Lung (tissue), 12 donors: ENCODE measurements around the gene CDH4. TPM values are rescaled to one million over a fixed set of nuclear protein-coding genes. Genes with fewer than 3 reads are reported as not detected.

ENCODE experiments used
- ATAC-seq: fragments of 200-7000 bp; cut with Tn5 transposase; one replicate; pipeline ENCODE4 v1.9.1; 2020; ENCODE audit warnings: moderate number of reproducible peaks; ENCODE audit not compliant: insufficient read depth, low FRiP score
- DNase-seq, 3 donors: peaks; one replicate each; pipeline ENCODE4 v3.0.0-alpha.2; 2013 to 2017
- H3K27ac ChIP-seq, 2 donors: one replicate each; pipeline ENCODE4 v1.5.1; 2013; ENCODE audit warnings: mild to moderate bottlenecking in 2 of 2, moderate library complexity in 2 of 2, control low read depth in 1 of 2, inconsistent platforms in 1 of 2, low read depth in 1 of 2, low read length in 1 of 2
- H3K27me3 ChIP-seq, 3 donors: one replicate each; pipeline ENCODE4 v1.5.1; 2013; ENCODE audit warnings: low read length in 2 of 3; ENCODE audit not compliant: control insufficient read depth in 3 of 3, insufficient read depth in 3 of 3
- H3K36me3 ChIP-seq, 4 donors: one replicate each; pipeline ENCODE4 v1.5.1; 2013; ENCODE audit warnings: low read length in 4 of 4, mild to moderate bottlenecking in 1 of 4, moderate library complexity in 1 of 4; ENCODE audit not compliant: control insufficient read depth in 4 of 4, insufficient read depth in 4 of 4
- H3K4me1 ChIP-seq, 5 donors: one replicate each; pipeline ENCODE4 v1.5.1; 2013; ENCODE audit warnings: low read length in 5 of 5, mild to moderate bottlenecking in 2 of 5, moderate library complexity in 1 of 5; ENCODE audit not compliant: control insufficient read depth in 5 of 5, insufficient read depth in 5 of 5
- H3K4me3 ChIP-seq: one replicate; pipeline ENCODE4 v1.5.1; 2013; ENCODE audit warnings: mild to moderate bottlenecking, control low read depth, moderate library complexity
- H3K9ac ChIP-seq, 2 donors: one replicate each; pipeline ENCODE4 v1.5.1; 2013; ENCODE audit warnings: low read length in 2 of 2, control low read depth in 1 of 2; ENCODE audit not compliant: insufficient read depth in 1 of 2
- H3K9me3 ChIP-seq, 4 donors: one replicate each; pipeline ENCODE4 v1.5.1; 2013; ENCODE audit warnings: low read length in 3 of 4, mild to moderate bottlenecking in 1 of 4, moderate library complexity in 1 of 4; ENCODE audit not compliant: control insufficient read depth in 4 of 4, insufficient read depth in 3 of 4
- WGBS, 2 donors: extraction: QIAGEN DNeasy Blood & Tissue Kit; methylation state at CpG; one replicate each; pipeline ENCODE4 v1.1.7; 2013; 5-methylcytosine and 5-hydroxymethylcytosine counted together
- polyA plus RNA-seq, 2 donors: library from polyadenylated mRNA; stranded (reverse); fragments of 200-250 nt; gene quantifications; one replicate each; pipeline ENCODE4 v1.2.1, GENCODE V29; 2013
- total RNA-seq, 2 donors: library from RNA; depleted of rRNA in 1 of 2; stranded (reverse); fragments of >200 nt in 1 of 2; gene quantifications; one replicate each; pipeline ENCODE4 v1.2.1, GENCODE V29; 2014 to 2021
- TF ChIP-seq, protein P1 (sequence below): IDR thresholded peaks from 2 replicates; pipeline ENCODE4 v1.5.1; 2012; ENCODE audit warnings: mild to moderate bottlenecking; ENCODE audit errors: control extremely low read depth, extremely low read depth
- donor health status: control.
- donor health status: control.
- donor health status: Bipolar disorder and iron deficiency.
- donor health status: healthy.
- donor health status: DM: yes; HTN: yes; CAD: no.

CDH4 gene
- total and polyA plus RNA-seq, 4 donors = 0.10 to 2.1 (median 0.34) TPM

DNA sequence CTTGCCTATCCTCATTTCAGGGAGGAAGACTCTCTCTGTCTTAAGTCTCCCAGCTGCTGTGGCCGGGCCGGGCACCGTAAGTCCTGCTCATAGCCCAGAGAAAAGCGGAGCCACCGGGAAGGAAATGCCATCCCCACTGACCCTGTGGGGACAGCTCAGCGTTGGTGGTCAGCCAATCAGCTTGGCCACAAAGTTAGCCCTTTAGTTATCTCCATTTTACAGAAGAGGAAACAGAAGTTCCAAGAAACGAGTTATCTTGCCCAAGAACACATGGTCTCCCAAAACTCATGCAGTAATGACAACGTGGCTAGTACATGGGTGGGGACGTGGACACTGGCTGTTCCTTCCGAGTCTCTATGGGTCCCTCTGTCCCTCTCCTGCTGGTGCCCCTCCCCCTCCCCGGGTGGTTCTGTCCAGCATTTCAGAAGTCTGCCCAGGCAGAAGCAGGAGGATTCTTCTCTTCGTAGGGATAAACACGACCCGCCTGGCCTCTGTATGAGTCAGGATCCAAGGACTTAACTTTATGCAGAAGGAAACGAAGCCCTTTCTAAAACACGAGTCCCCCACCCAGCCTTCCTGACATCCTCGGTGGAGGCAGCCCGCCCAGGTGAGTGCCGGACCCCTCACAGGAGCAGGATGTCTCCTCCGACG, 273.8 kb downstream of the CDH4 start:
- no peak for DNase-seq
- 45 to 65% methylated on average over 21 of the region's 21 CpGs for WGBS, 2 donors

DNA sequence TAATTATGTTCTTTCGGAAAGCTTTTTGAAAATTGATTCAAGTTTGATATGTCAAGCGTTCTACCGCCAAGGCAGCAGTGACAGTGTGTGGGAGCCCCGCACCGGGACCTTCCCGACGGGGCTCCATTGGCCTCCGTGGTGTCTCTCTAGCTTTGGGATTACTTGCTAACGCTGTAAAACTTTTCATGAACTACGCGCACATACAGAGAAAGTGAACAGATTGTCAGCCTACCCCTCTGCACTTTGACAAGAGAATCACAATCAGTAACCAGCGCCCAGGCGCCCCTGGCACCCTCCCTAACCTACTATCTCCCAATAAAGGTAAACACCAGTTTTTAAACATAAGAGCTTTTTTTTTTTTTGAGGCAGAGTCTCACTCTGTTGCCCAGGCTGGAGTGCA, 274.8 kb downstream of the CDH4 start:
- TF ChIP-seq, protein P1, sequence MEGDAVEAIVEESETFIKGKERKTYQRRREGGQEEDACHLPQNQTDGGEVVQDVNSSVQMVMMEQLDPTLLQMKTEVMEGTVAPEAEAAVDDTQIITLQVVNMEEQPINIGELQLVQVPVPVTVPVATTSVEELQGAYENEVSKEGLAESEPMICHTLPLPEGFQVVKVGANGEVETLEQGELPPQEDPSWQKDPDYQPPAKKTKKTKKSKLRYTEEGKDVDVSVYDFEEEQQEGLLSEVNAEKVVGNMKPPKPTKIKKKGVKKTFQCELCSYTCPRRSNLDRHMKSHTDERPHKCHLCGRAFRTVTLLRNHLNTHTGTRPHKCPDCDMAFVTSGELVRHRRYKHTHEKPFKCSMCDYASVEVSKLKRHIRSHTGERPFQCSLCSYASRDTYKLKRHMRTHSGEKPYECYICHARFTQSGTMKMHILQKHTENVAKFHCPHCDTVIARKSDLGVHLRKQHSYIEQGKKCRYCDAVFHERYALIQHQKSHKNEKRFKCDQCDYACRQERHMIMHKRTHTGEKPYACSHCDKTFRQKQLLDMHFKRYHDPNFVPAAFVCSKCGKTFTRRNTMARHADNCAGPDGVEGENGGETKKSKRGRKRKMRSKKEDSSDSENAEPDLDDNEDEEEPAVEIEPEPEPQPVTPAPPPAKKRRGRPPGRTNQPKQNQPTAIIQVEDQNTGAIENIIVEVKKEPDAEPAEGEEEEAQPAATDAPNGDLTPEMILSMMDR = no peak
- peaks cover 0 to 7% (median 4%) of the 10 kb centered on the region in 3 donors for H3K27me3 ChIP-seq

More for the DNA sequence above, 273.8 kb downstream of the CDH4 start:
- no peak overlapping the region for H3K9ac ChIP-seq
- TF ChIP-seq, protein P1 = no peak
- ATAC-seq = no peak
- no peak overlapping the region for H3K27ac ChIP-seq
- no peaks in the 10 kb centered on the region for H3K36me3 ChIP-seq
- peaks cover 0 to 2% (median 0%) of the 10 kb centered on the region in 4 donors for H3K9me3 ChIP-seq
- H3K27me3 ChIP-seq = peaks cover 0 to 7% (median 4%) of the 10 kb centered on the region in 3 donors
- no peak overlapping the region for H3K4me3 ChIP-seq
- H3K4me1 ChIP-seq = no peaks in the 10 kb centered on the region

DNA sequence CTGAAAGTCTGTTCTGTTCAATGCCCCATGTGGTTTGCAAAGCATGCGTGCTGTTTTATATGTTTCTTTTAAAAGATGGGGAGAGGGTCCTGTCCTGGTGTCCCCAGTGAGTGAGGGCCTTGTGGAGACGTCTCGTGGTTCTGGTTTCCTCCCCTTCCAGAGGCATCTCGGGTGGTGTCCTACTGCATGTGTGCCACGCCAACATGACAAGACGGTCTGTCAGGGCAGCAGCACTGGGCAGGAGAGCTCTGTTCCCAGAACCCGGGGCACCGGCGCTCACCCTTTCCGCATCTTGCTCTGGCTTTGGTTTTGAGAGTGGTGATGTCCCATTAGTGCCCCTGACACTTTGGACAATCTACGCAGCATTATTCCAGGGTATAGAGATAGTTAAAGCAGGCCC, 275.6 kb downstream of the CDH4 start:
- no peak overlapping the region for H3K9ac ChIP-seq
- ATAC-seq (no peak), DNase-seq (no peak)
- TF ChIP-seq, protein P1 = no peak
- no peaks in the 10 kb centered on the region for H3K36me3 ChIP-seq
- no peak overlapping the region for H3K4me3 ChIP-seq
- peaks cover 0 to 7% (median 3%) of the 10 kb centered on the region in 3 donors for H3K27me3 ChIP-seq
- no peaks in the 10 kb centered on the region for H3K4me1 ChIP-seq
- peaks cover 0 to 2% (median 0%) of the 10 kb centered on the region in 4 donors for H3K9me3 ChIP-seq
- no peak overlapping the region for H3K27ac ChIP-seq
- 90 to 93% methylated on average over 11 of the region's 11 CpGs for WGBS, 2 donors

More for the DNA sequence above, 274.8 kb downstream of the CDH4 start:
- 91 to 92% methylated on average over 13 of the region's 13 CpGs for WGBS, 2 donors
- H3K4me1 ChIP-seq = no peaks in the 10 kb centered on the region
- H3K4me3 ChIP-seq = no peak overlapping the region
- H3K36me3 ChIP-seq = no peaks in the 10 kb centered on the region
- DNase-seq (no peak), ATAC-seq (no peak)
- H3K27ac ChIP-seq = no peak overlapping the region
- peaks cover 0 to 2% (median 0%) of the 10 kb centered on the region in 4 donors for H3K9me3 ChIP-seq
- H3K9ac ChIP-seq = no peak overlapping the region
